A673 (cell line): ENCODE measurements around the gene AP2B1.

Experiments used
- EZH2 ChIP-seq: fragments of 200-600 bp; sonication (generic); IDR thresholded peaks from 2 replicates; pipeline ENCODE4 v1.6.1; 2017; ENCODE audit warnings: borderline replicate concordance, low read depth, mild to moderate bottlenecking, mixed read lengths, antibody characterized with exemption, low read length; ENCODE audit not compliant: poor library complexity, severe bottlenecking
- TF ChIP-seq, protein P1 (sequence below): fragments of 300-800, 200-600 bp; sonication (generic); conservative IDR thresholded peaks from 2 replicates; pipeline ENCODE4 v1.5.1; 2017; ENCODE audit warnings: low read depth, mild to moderate bottlenecking, antibody characterized with exemption, low read length, moderate library complexity, mixed read lengths

DNA sequence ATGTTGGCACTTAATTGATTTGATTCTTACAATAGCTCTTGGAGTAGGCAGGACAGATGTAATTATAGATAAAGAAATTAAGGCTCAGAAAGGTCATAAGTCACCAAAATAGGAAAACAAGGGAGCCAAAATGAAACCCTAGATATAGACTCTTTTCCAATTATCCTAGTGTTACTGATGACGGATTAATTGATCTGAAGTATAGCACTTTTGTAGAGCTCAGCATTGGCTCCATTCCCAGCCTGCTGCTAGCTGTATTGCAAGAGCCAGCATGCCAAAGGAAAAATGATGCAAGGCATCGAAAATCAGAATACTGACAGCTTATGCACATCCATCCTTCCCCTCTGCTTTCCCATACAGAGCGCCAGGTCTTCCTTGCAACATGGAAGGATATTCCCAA lies 122.8 kb downstream of the AP2B1 start:
- TF ChIP-seq, protein P1, sequence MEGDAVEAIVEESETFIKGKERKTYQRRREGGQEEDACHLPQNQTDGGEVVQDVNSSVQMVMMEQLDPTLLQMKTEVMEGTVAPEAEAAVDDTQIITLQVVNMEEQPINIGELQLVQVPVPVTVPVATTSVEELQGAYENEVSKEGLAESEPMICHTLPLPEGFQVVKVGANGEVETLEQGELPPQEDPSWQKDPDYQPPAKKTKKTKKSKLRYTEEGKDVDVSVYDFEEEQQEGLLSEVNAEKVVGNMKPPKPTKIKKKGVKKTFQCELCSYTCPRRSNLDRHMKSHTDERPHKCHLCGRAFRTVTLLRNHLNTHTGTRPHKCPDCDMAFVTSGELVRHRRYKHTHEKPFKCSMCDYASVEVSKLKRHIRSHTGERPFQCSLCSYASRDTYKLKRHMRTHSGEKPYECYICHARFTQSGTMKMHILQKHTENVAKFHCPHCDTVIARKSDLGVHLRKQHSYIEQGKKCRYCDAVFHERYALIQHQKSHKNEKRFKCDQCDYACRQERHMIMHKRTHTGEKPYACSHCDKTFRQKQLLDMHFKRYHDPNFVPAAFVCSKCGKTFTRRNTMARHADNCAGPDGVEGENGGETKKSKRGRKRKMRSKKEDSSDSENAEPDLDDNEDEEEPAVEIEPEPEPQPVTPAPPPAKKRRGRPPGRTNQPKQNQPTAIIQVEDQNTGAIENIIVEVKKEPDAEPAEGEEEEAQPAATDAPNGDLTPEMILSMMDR = no peak
- TF ChIP-seq EZH2 = no peak
